Panc1 (cell line): ENCODE results near the gene RASA3. TPM values are rescaled to one million over a fixed set of nuclear protein-coding genes. Genes with fewer than 3 reads are reported as not detected.
A peak's percentile ranks its signal among the peaks of the same experiment; 100 is the strongest.

Experiments used
- ATAC-seq: fragments of 200-7000 bp; cut with Tn5 transposase; 2 replicates; pipeline ENCODE4 v1.9.1; 2020; ENCODE audit warnings: mild to moderate bottlenecking, moderate library complexity
- BruUV-seq: library from RNA; stranded (reverse); fragments of 400-500 nt; replicated peaks from 2 replicates; lab custom pipeline; 2021; lab: Mats Ljungman, UMichigan
- CTCF ChIA-PET: fragments of 300-600 bp; sonication (Branson Sonifier 250); formaldehyde crosslinking; loops from one replicate; lab custom pipeline; 2022; ENCODE audit warnings: antibody characterized with exemption; lab: Charles Lee
- POLR2A ChIA-PET: fragments of 300-600 bp; sonication (Branson Sonifier 250); formaldehyde crosslinking; loops from one replicate; lab custom pipeline; 2022; ENCODE audit warnings: antibody characterized with exemption; lab: Charles Lee
- DNase-seq: peaks from one replicate; pipeline ENCODE4 v3.0.0-alpha.2; 2010; ENCODE audit warnings: low read depth, low spot score
- H3K27ac ChIP-seq: 2 replicates; pipeline ENCODE4 v1.5.1; 2011; ENCODE audit warnings: mild to moderate bottlenecking, low read length, inconsistent platforms
- H3K27me3 ChIP-seq: fragments of 200-500 bp; sonication (Bioruptor generic); 2 replicates; pipeline ENCODE4 v1.6.0; 2014; ENCODE audit warnings: low read length, inconsistent platforms; ENCODE audit not compliant: control insufficient read depth, insufficient read depth
- H3K36me3 ChIP-seq: fragments of 200-500 bp; sonication (Bioruptor generic); 2 replicates; pipeline ENCODE4 v1.5.1; 2014; ENCODE audit warnings: inconsistent platforms, mild to moderate bottlenecking, low read length, moderate library complexity; ENCODE audit not compliant: control insufficient read depth, insufficient read depth
- H3K4me1 ChIP-seq: 2 replicates; pipeline ENCODE4 v1.5.1; 2011; ENCODE audit warnings: inconsistent platforms, mild to moderate bottlenecking, low read length, moderate library complexity; ENCODE audit not compliant: control insufficient read depth, insufficient read depth
- H3K4me3 ChIP-seq, 2 experiments: 2 replicates each; pipeline ENCODE4 v1.5.1; 2011 to 2012; ENCODE audit warnings: low read depth in 2 of 2, low read length in 2 of 2, mild to moderate bottlenecking in 2 of 2, inconsistent platforms in 1 of 2, moderate library complexity in 1 of 2
- H3K9me3 ChIP-seq: fragments of 200-500 bp; sonication (Bioruptor generic); 2 replicates; pipeline ENCODE4 v1.5.1; 2014; ENCODE audit warnings: low read depth, mild to moderate bottlenecking, inconsistent platforms, low read length, moderate library complexity; ENCODE audit not compliant: control insufficient read depth, insufficient read depth
- CTCF ChIP-seq: fragments of 450-650 bp; IDR thresholded peaks from 2 replicates; pipeline ENCODE4 v1.5.1; 2017; ENCODE audit warnings: mild to moderate bottlenecking
- POLR2AphosphoS5 ChIP-seq: IDR thresholded peaks from 2 replicates; pipeline ENCODE4 v1.6.1; 2012; ENCODE audit warnings: mild to moderate bottlenecking, low read depth, low read length, moderate library complexity
- REST ChIP-seq, 2 experiments: IDR thresholded peaks; 2 replicates each; pipeline ENCODE4 v1.6.1; 2011 to 2012; ENCODE audit warnings: low read depth in 2 of 2, control low read depth in 1 of 2, low read length in 1 of 2, mild to moderate bottlenecking in 1 of 2, moderate library complexity in 1 of 2; ENCODE audit not compliant: insufficient read depth in 1 of 2
- SIN3A ChIP-seq: IDR thresholded peaks from 2 replicates; pipeline ENCODE4 v1.6.1; 2012; ENCODE audit warnings: low read depth, mild to moderate bottlenecking, low read length, moderate library complexity, borderline replicate concordance; ENCODE audit not compliant: insufficient read depth
- TCF7L2 ChIP-seq: IDR thresholded peaks from 2 replicates; pipeline ENCODE4 v1.6.1; 2011; ENCODE audit warnings: mild to moderate bottlenecking, low read depth, low read length, inconsistent platforms
- in situ Hi-C: cut with HindIII; loops from 2 replicates; pipeline ENCODE4 v1.10.0; 2016; ENCODE audit warnings: low sequenced_read_pairs, low pct_unique_long_range_greater_than_20kb
- intact Hi-C: fragments of 100-400 bp; cut with micrococcal nuclease; formaldehyde crosslinking; loops from one replicate; pipeline ENCODE4 v1.10.0; 2022; ENCODE audit not compliant: unreplicated experiment
- total RNA-seq: library from RNA; stranded (reverse); gene quantifications from one replicate; pipeline ENCODE4 v1.2.1, GENCODE V29; 2021; ENCODE audit not compliant: unreplicated experiment

The RASA3 gene
- total RNA-seq, 1 experiment from 2014 or later, result 33.7 TPM

- BruUV-seq, result no TSS peak
- Histone ChIP-seq H3K4me3 (no peak overlapping the region), H3K4me1 (no peaks in the 10 kb centered on the region), H3K9me3 (no peaks in the 10 kb centered on the region), H3K27ac (no peak overlapping the region), H3K27me3 (no peaks in the 10 kb centered on the region), H3K36me3 (no peaks in the 10 kb centered on the region)
- peak; percentile 15; the same call in 1 of the 2 replicates for ATAC-seq
- intact Hi-C loops, result no loop called here
- TF ChIP-seq TCF7L2, result no peak
- TF ChIP-seq REST (IDR thresholded peaks at IDR 0.05; ENCODE audit: insufficient read depth in 1 of 2, low read depth in 2 of 2, low read length in 1 of 2), result no peak
- no peak for TF ChIP-seq POLR2AphosphoS5
- TF ChIP-seq SIN3A, result no peak
- no peak for TF ChIP-seq CTCF
- POLR2A ChIA-PET, result no interaction called here
- DNase-seq, result no peak
- in situ Hi-C loops, result no loop called here
- CTCF ChIA-PET, result no interaction called here
Measured at GRCh38 chr13:113938246-113938645, 194.2 kb downstream of the RASA3 start.

GRCh38 chr13:113937527-113938180 is 194.8 kb downstream of the RASA3 start:
- CTCF ChIA-PET, result no interaction called here
- BruUV-seq, result no TSS peak

More at GRCh38 chr13:113937527-113938180, 194.8 kb downstream of the RASA3 start:
- POLR2A ChIA-PET, result no interaction called here
- Histone ChIP-seq H3K36me3 (no peaks in the 10 kb centered on the region), H3K27ac (no peak overlapping the region), H3K4me1 (no peaks in the 10 kb centered on the region), H3K9me3 (no peaks in the 10 kb centered on the region), H3K27me3 (no peaks in the 10 kb centered on the region), H3K4me3 (no peak overlapping the region)
- DNase-seq, result no peak
- no peak for ATAC-seq
- in situ Hi-C loops (no loop called here), intact Hi-C loops (no loop called here)
- TF ChIP-seq CTCF, result no peak
- no peak for TF ChIP-seq REST (IDR thresholded peaks at IDR 0.05; ENCODE audit: insufficient read depth in 1 of 2, low read depth in 2 of 2, low read length in 1 of 2)
- no peak for TF ChIP-seq POLR2AphosphoS5
- no peak for TF ChIP-seq TCF7L2
- no peak for TF ChIP-seq SIN3A
